GM12878 (cell line): ENCODE data around the gene KIF21A. TPM values are rescaled to one million over a fixed set of nuclear protein-coding genes. Genes with fewer than 3 reads are reported as not detected.

ENCODE experiments used
- BCL11A ChIP-seq: IDR thresholded peaks from 2 replicates; pipeline ENCODE4 v1.6.1; 2011; ENCODE audit warnings: low read depth, low read length
- BHLHE40 ChIP-seq, 2 experiments: fragments of 450-650 bp in 1 of 2; IDR thresholded peaks; 2 replicates each; pipeline ENCODE4 v1.6.1; 2011 to 2017; ENCODE audit warnings: low read depth in 2 of 2, borderline replicate concordance in 1 of 2, improper control_type of control experiment in 1 of 2, low read length in 1 of 2, mild to moderate bottlenecking in 1 of 2
- CEBPB ChIP-seq, 2 experiments: fragments of 150-350 bp in 1 of 2; IDR thresholded peaks; 2 replicates each; pipeline ENCODE4 v1.6.1; 2012 to 2014; ENCODE audit warnings: low read depth in 2 of 2, low read length in 2 of 2, borderline replicate concordance in 1 of 2, inconsistent platforms in 1 of 2
- CHD2 ChIP-seq: IDR thresholded peaks from 2 replicates; pipeline ENCODE4 v1.6.1; 2011; ENCODE audit warnings: low read depth, low read length, improper control_type of control experiment, borderline replicate concordance
- GABPA ChIP-seq: IDR thresholded peaks from 2 replicates; pipeline ENCODE4 v1.6.1; 2014; ENCODE audit warnings: antibody characterized with exemption, low read depth, mild to moderate bottlenecking, inconsistent platforms
- MEF2B ChIP-seq: fragments of 450-650 bp; IDR thresholded peaks from 2 replicates; pipeline ENCODE4 v1.6.1; 2018; ENCODE audit warnings: mild to moderate bottlenecking, moderate library complexity; ENCODE audit not compliant: partially characterized antibody, poor library complexity, severe bottlenecking
- NFIC ChIP-seq: IDR thresholded peaks from 2 replicates; pipeline ENCODE4 v1.6.1; 2012; ENCODE audit warnings: low read depth, mild to moderate bottlenecking, inconsistent platforms, low read length, moderate library complexity
- NFYA ChIP-seq: IDR thresholded peaks from 2 replicates; pipeline ENCODE4 v1.6.1; 2011; ENCODE audit warnings: low read depth, mild to moderate bottlenecking, low read length, improper control_type of control experiment, borderline replicate concordance
- NKRF ChIP-seq: fragments of 450-650 bp; conservative IDR thresholded peaks from 2 replicates; pipeline ENCODE4 v1.6.1; 2017; ENCODE audit warnings: mild to moderate bottlenecking, moderate library complexity
- NR2C2 ChIP-seq: IDR thresholded peaks from 2 replicates; pipeline ENCODE4 v1.6.1; 2011; ENCODE audit warnings: borderline replicate concordance, low read depth; ENCODE audit not compliant: control insufficient read depth, insufficient read length
- NR2F1 ChIP-seq: fragments of 450-650 bp; conservative IDR thresholded peaks from 2 replicates; pipeline ENCODE4 v1.6.1; 2017; ENCODE audit warnings: mild to moderate bottlenecking
- PKNOX1 ChIP-seq: fragments of 450-650 bp; IDR thresholded peaks from 2 replicates; pipeline ENCODE4 v1.6.1; 2016; ENCODE audit warnings: mild to moderate bottlenecking
- PRDM15 ChIP-seq: fragments of 450-650 bp; formaldehyde crosslinking; IDR thresholded peaks from 2 replicates; pipeline ENCODE4 v1.4.0; 2020; ENCODE audit warnings: mild to moderate bottlenecking, moderate library complexity
- RB1 ChIP-seq: fragments of 450-650 bp; formaldehyde crosslinking; IDR thresholded peaks from 2 replicates; pipeline ENCODE4 v1.6.1; 2017; ENCODE audit warnings: mild to moderate bottlenecking, borderline replicate concordance
- SREBF1 ChIP-seq: IDR thresholded peaks from 2 replicates; pipeline ENCODE4 v1.6.1; 2012; ENCODE audit warnings: mild to moderate bottlenecking, low read length
- SRF ChIP-seq, 2 experiments: IDR thresholded peaks; 2 replicates each; pipeline ENCODE4 v1.6.1; 2011; ENCODE audit warnings: low read depth in 2 of 2, low read length in 2 of 2, mild to moderate bottlenecking in 1 of 2, moderate library complexity in 1 of 2
- SUPT20H ChIP-seq: IDR thresholded peaks from 2 replicates; pipeline ENCODE4 v1.6.1; 2011; ENCODE audit warnings: low read depth, mild to moderate bottlenecking, low read length, moderate library complexity, borderline replicate concordance; ENCODE audit not compliant: control insufficient read depth
- WRNIP1 ChIP-seq: IDR thresholded peaks from 2 replicates; pipeline ENCODE4 v1.6.1; 2011; ENCODE audit warnings: low read depth, low read length, improper control_type of control experiment, borderline replicate concordance
- ZNF687 ChIP-seq: fragments of 450-650 bp; IDR thresholded peaks from 2 replicates; pipeline ENCODE4 v1.6.1; 2017; ENCODE audit warnings: mild to moderate bottlenecking, moderate library complexity
- polyA plus RNA-seq, 11 experiments: library from polyadenylated mRNA; depleted of rRNA in 4 of 11; unstranded in 6 of 11; stranded (reverse) in 5 of 11; fragments of >200 nt; fragmentation: Nextera tagmentation in 4 of 11; fragmentation: Illumina TruSeq in 1 of 11; extraction: Ambion mirVana in 4 of 11; extraction: Trizol in 1 of 11; gene quantifications; 1 replicate in 1 of 11; 2 replicates in 10 of 11; pipeline versions ENCODE4 v1.2.1 to v1.2.3, GENCODE V29; 2011 to 2016; ENCODE audit warnings: inconsistent platforms in 2 of 11, missing spikeins in 2 of 11, low read depth in 1 of 11
- total RNA-seq, 4 experiments: library from RNA; depleted of rRNA in 3 of 4; stranded (reverse); fragments of >200 nt in 3 of 4; fragmentation: Illumina TruSeq in 1 of 4; extraction: Trizol in 1 of 4; gene quantifications; 2 replicates each; pipeline versions ENCODE4 v1.2.1 to v1.2.3, GENCODE V29; 2013 to 2021

Gene KIF21A
- total and polyA plus RNA-seq, 10 of the 15 experiments (the other 5 are each of a cell fraction or from before 2014, with no cell fraction given) = 21.3 to 42.1 (median 24.5) TPM

- TF ChIP-seq PRDM15 (CRISPR knock-in tag) = no peak
- TF ChIP-seq CHD2 = no peak
- peak; percentile 81 for TF ChIP-seq NKRF
- TF ChIP-seq NR2F1 = peak; percentile 38; the same call in 1 of the 2 replicates
- no peak for TF ChIP-seq NFYA
- no peak for TF ChIP-seq GABPA
- no peak for TF ChIP-seq SRF (IDR thresholded peaks at IDR 0.05; ENCODE audit: low read depth in 2 of 2, low read length in 2 of 2)
- TF ChIP-seq SREBF1 = no peak
- no peak for TF ChIP-seq NR2C2
- 0 out of 2 replicates have a peak, but pooled peaks have one; percentile 50 for TF ChIP-seq ZNF687
- 0 out of 4 replicates have a peak, but pooled peaks of 1 of the 2 experiments have one; percentile 31 for TF ChIP-seq BHLHE40 (IDR thresholded peaks at IDR 0.05; ENCODE audit: borderline replicate concordance in 1 of 2, low read depth in 2 of 2, low read length in 1 of 2)
- no peak for TF ChIP-seq SUPT20H
- TF ChIP-seq MEF2B = no peak
- no peak for TF ChIP-seq BCL11A
- TF ChIP-seq NFIC = no peak
- 0 out of 2 replicates have a peak, but pooled peaks have one; percentile 56 for TF ChIP-seq RB1
- no peak for TF ChIP-seq WRNIP1
- TF ChIP-seq PKNOX1 = no peak
- no peak for TF ChIP-seq CEBPB (IDR thresholded peaks at IDR 0.05; ENCODE audit: borderline replicate concordance in 1 of 2, low read depth in 2 of 2, low read length in 2 of 2)
Observed at GRCh38 chr12:39442831-39443080, 164 bp downstream of the KIF21A start (continued).
